Measurements from ENCODE around the gene PRRG4.
"Not testable (repeated sequence)": the region's sequence is repeated elsewhere in the genome, so short reads cannot be mapped to it uniquely, and the experiment has no call there.

The PRRG4 gene

GRCh38 chr11:32843544-32843943 lies 13.8 kb downstream of the PRRG4 start:
- Mint-ChIP-seq H3K27ac (no peak overlapping the region), H3K4me3 (no peak overlapping the region), H3K4me1 (no peaks in the 10 kb centered on the region), H3K9me3 (no peaks in the 10 kb centered on the region), H3K36me3 (no peaks in the 10 kb centered on the region), H3K27me3 (peaks cover 2% of the 10 kb centered on the region)
- no peak for DNase-seq (ENCODE audit: low spot score in 2 of 2)
- no peak for ATAC-seq (ENCODE audit: low read depth)

- ATAC-seq (ENCODE audit: low read depth) (no peak), DNase-seq (ENCODE audit: low spot score in 2 of 2) (no peak)
- Mint-ChIP-seq H3K4me3 (no peak overlapping the region), H3K27me3 (peaks cover 2% of the 10 kb centered on the region), H3K9me3 (no peaks in the 10 kb centered on the region), H3K27ac (no peak overlapping the region), H3K36me3 (no peaks in the 10 kb centered on the region), H3K4me1 (peaks cover 3% of the 10 kb centered on the region)
Observed at GRCh38 chr11:32847511-32847910, 17.8 kb downstream of the PRRG4 start.

- H3K27ac Mint-ChIP-seq, result no peak overlapping the region
- no peaks in the 10 kb centered on the region for H3K36me3 Mint-ChIP-seq
- H3K27me3 Mint-ChIP-seq, result peaks cover 2% of the 10 kb centered on the region
- H3K4me3 Mint-ChIP-seq, result no peak overlapping the region
- H3K9me3 Mint-ChIP-seq, result no peaks in the 10 kb centered on the region
- DNase-seq (ENCODE audit: low spot score in 2 of 2) (no peak), ATAC-seq (ENCODE audit: low read depth) (no peak)
- peaks cover 3% of the 10 kb centered on the region for H3K4me1 Mint-ChIP-seq
Observed at GRCh38 chr11:32849761-32850160, 20.0 kb downstream of the PRRG4 start.

- Mint-ChIP-seq H3K36me3 (no peaks in the 10 kb centered on the region), H3K27ac (no peak overlapping the region), H3K4me1 (peaks cover 3% of the 10 kb centered on the region), H3K27me3 (peaks cover under 1% of the 10 kb centered on the region), H3K9me3 (no peaks in the 10 kb centered on the region), H3K4me3 (no peak overlapping the region)
- DNase-seq (ENCODE audit: low spot score in 2 of 2) (no peak), ATAC-seq (ENCODE audit: low read depth) (no peak)
Observed at GRCh38 chr11:32851251-32851650, 21.5 kb downstream of the PRRG4 start.

- H3K4me3 Mint-ChIP-seq, result no peak overlapping the region
- ATAC-seq (ENCODE audit: low read depth), result no peak
- H3K36me3 Mint-ChIP-seq, result no peaks in the 10 kb centered on the region
- no peaks in the 10 kb centered on the region for H3K9me3 Mint-ChIP-seq
- no peak for DNase-seq (ENCODE audit: low spot score in 2 of 2)
- H3K27me3 Mint-ChIP-seq, result no peaks in the 10 kb centered on the region
- no peak overlapping the region for H3K27ac Mint-ChIP-seq
- peaks cover 3% of the 10 kb centered on the region for H3K4me1 Mint-ChIP-seq
Observed at GRCh38 chr11:32852207-32852606, 22.5 kb downstream of the PRRG4 start.

- no peaks in the 10 kb centered on the region for H3K4me1 Mint-ChIP-seq
- no peaks in the 10 kb centered on the region for H3K36me3 Mint-ChIP-seq
- H3K27ac Mint-ChIP-seq, result no peak overlapping the region
- H3K27me3 Mint-ChIP-seq, result no peaks in the 10 kb centered on the region
- no peak overlapping the region for H3K4me3 Mint-ChIP-seq
- ATAC-seq (ENCODE audit: low read depth), result no peak
- no peaks in the 10 kb centered on the region for H3K9me3 Mint-ChIP-seq
- no peak for DNase-seq (ENCODE audit: low spot score in 2 of 2)
Observed at GRCh38 chr11:32855601-32856000, 25.9 kb downstream of the PRRG4 start.

GRCh38 chr11:32858731-32859130 lies 29.0 kb downstream of the PRRG4 start:
- H3K4me3 Mint-ChIP-seq, result no peak overlapping the region
- ATAC-seq (ENCODE audit: low read depth) (no peak), DNase-seq (ENCODE audit: low spot score in 2 of 2) (no peak)
- H3K36me3 Mint-ChIP-seq, result no peaks in the 10 kb centered on the region
- no peaks in the 10 kb centered on the region for H3K4me1 Mint-ChIP-seq
- H3K9me3 Mint-ChIP-seq, result no peaks in the 10 kb centered on the region
- no peak overlapping the region for H3K27ac Mint-ChIP-seq
- H3K27me3 Mint-ChIP-seq, result peaks cover 3% of the 10 kb centered on the region

- no peaks in the 10 kb centered on the region for H3K4me1 Mint-ChIP-seq
- H3K27me3 Mint-ChIP-seq, result peaks cover 6% of the 10 kb centered on the region
- ATAC-seq (ENCODE audit: low read depth), result no peak
- no peak overlapping the region for H3K4me3 Mint-ChIP-seq
- H3K36me3 Mint-ChIP-seq, result no peaks in the 10 kb centered on the region
- H3K27ac Mint-ChIP-seq, result no peak overlapping the region
- DNase-seq (ENCODE audit: low spot score in 2 of 2), result no peak
- H3K9me3 Mint-ChIP-seq, result no peaks in the 10 kb centered on the region
Observed at GRCh38 chr11:32861850-32862577, 32.3 kb downstream of the PRRG4 start.

- H3K9me3 Mint-ChIP-seq, result no peaks in the 10 kb centered on the region
- no peak for DNase-seq (ENCODE audit: low spot score in 2 of 2)
- no peaks in the 10 kb centered on the region for H3K4me1 Mint-ChIP-seq
- H3K27ac Mint-ChIP-seq, result no peak overlapping the region
- peaks cover 9% of the 10 kb centered on the region for H3K27me3 Mint-ChIP-seq
- no peak overlapping the region for H3K4me3 Mint-ChIP-seq
- ATAC-seq (ENCODE audit: low read depth), result no peak
- H3K36me3 Mint-ChIP-seq, result no peaks in the 10 kb centered on the region
Observed at GRCh38 chr11:32864555-32864954, 34.8 kb downstream of the PRRG4 start.

- H3K36me3 Mint-ChIP-seq; H3K27ac Mint-ChIP-seq; H3K9me3 Mint-ChIP-seq; DNase-seq (ENCODE audit: low spot score in 2 of 2); H3K4me1 Mint-ChIP-seq; ATAC-seq (ENCODE audit: low read depth); H3K4me3 Mint-ChIP-seq: not testable (repeated sequence)
- peaks cover 10% of the 10 kb centered on the region for H3K27me3 Mint-ChIP-seq
Observed at GRCh38 chr11:32868752-32869151, 39.0 kb downstream of the PRRG4 start.

GRCh38 chr11:32870676-32871075 lies 40.9 kb downstream of the PRRG4 start:
- Mint-ChIP-seq H3K4me3 (no peak overlapping the region), H3K36me3 (no peaks in the 10 kb centered on the region), H3K27ac (no peak overlapping the region), H3K27me3 (peaks cover 15% of the 10 kb centered on the region), H3K9me3 (peaks cover 5% of the 10 kb centered on the region), H3K4me1 (no peaks in the 10 kb centered on the region)
- ATAC-seq (ENCODE audit: low read depth) (peak; percentile 44), DNase-seq (ENCODE audit: low spot score in 2 of 2) (peak in 1 of 2 donors; percentile 4)

GRCh38 chr11:32874132-32874531 lies 44.4 kb downstream of the PRRG4 start:
- DNase-seq (ENCODE audit: low spot score in 2 of 2), result no peak
- Mint-ChIP-seq H3K27ac (no peak overlapping the region), H3K4me3 (no peak overlapping the region), H3K4me1 (no peaks in the 10 kb centered on the region), H3K27me3 (peaks cover 10% of the 10 kb centered on the region), H3K36me3 (no peaks in the 10 kb centered on the region), H3K9me3 (peaks cover 5% of the 10 kb centered on the region)
- no peak for ATAC-seq (ENCODE audit: low read depth)

- peaks cover 4% of the 10 kb centered on the region for H3K27me3 Mint-ChIP-seq
- H3K36me3 Mint-ChIP-seq, result no peaks in the 10 kb centered on the region
- H3K4me1 Mint-ChIP-seq, result no peaks in the 10 kb centered on the region
- ATAC-seq (ENCODE audit: low read depth) (no peak), DNase-seq (ENCODE audit: low spot score in 2 of 2) (no peak)
- no peak overlapping the region for H3K4me3 Mint-ChIP-seq
- no peaks in the 10 kb centered on the region for H3K9me3 Mint-ChIP-seq
- H3K27ac Mint-ChIP-seq, result no peak overlapping the region
Observed at GRCh38 chr11:32881286-32881685, 51.6 kb downstream of the PRRG4 start.

GRCh38 chr11:32883421-32883820 lies 53.7 kb downstream of the PRRG4 start:
- ATAC-seq (ENCODE audit: low read depth), result no peak
- H3K27ac Mint-ChIP-seq, result no peak overlapping the region
- no peaks in the 10 kb centered on the region for H3K4me1 Mint-ChIP-seq
- H3K4me3 Mint-ChIP-seq, result no peak overlapping the region
- H3K27me3 Mint-ChIP-seq, result peaks cover 3% of the 10 kb centered on the region
- no peaks in the 10 kb centered on the region for H3K9me3 Mint-ChIP-seq
- no peak for DNase-seq (ENCODE audit: low spot score in 2 of 2)
- H3K36me3 Mint-ChIP-seq, result no peaks in the 10 kb centered on the region

- no peak for ATAC-seq (ENCODE audit: low read depth)
- Mint-ChIP-seq H3K36me3 (no peaks in the 10 kb centered on the region), H3K4me1 (no peaks in the 10 kb centered on the region)
Observed at GRCh38 chr11:32884023-32884422, 54.3 kb downstream of the PRRG4 start.

More at GRCh38 chr11:32884023-32884422, 54.3 kb downstream of the PRRG4 start:
- no peaks in the 10 kb centered on the region for H3K9me3 Mint-ChIP-seq
- H3K27me3 Mint-ChIP-seq, result peaks cover 3% of the 10 kb centered on the region
- H3K4me3 Mint-ChIP-seq, result no peak overlapping the region
- no peak for DNase-seq (ENCODE audit: low spot score in 2 of 2)
- no peak overlapping the region for H3K27ac Mint-ChIP-seq
